ENCODE data around the gene CREB3.

The CREB3 gene

DNA sequence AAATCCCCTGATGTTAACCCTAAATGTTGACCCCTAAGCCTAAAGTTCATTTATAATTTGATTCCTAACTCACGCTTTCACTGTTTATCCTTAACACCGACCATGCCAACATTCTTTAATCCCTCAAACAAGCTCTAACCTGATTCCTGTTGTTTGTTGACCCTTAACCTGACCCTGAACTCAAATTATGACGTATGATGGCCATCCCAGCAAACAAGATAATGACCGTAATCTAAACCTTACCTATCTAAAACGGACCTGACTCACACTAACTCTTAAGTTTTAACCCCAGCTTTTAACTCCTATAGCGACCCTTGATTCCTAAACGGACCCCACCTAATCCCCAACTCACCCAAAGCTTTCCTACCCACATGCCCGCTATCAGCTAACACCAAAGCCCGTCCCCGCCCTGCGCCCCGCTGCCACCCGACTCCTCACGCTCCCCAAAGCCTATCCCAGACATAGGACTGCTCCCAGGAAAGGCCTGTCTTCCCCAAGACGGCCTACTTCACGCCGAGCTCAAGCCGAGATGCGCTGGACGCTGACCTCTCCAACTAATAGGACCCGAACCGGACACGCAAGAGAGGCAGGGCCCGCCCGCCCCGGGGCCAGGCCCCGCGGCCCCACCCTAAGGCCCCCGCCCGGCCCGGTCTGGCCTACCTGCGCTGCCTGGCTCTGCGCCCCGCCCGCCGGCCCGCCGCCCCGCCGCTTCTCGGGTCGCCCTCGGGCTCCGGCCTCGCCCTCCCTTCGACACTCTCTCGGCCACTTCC, 866 bp upstream of the CREB3 start:
- Histone ChIP-seq H3F3A (ENCODE audit: control insufficient read depth, insufficient read depth) (peaks cover 19% of the 10 kb centered on the region), H3K27me3 (ENCODE audit: control insufficient read depth, low read length) (no peaks in the 10 kb centered on the region), H3K4me3 (ENCODE audit: low read length) (peak overlapping the region; percentile 84), H3K9me2 (replicated peaks; ENCODE audit: control insufficient read depth, low read length) (no peaks in the 10 kb centered on the region), H4K20me1 (ENCODE audit: control insufficient read depth, insufficient read depth, low read depth, low read length) (peaks cover 30% of the 10 kb centered on the region), H3K9me3 (ENCODE audit: control insufficient read depth, insufficient read depth, low read length) (no peaks in the 10 kb centered on the region), H3K4me2 (ENCODE audit: low read length) (peak overlapping the region; percentile 94), H3K27ac (ENCODE audit: low read depth, low read length) (peak overlapping the region; percentile 72), H3K4me1 (ENCODE audit: control insufficient read depth, low read length) (peaks cover 65% of the 10 kb centered on the region), H3K36me3 (ENCODE audit: control insufficient read depth, low read length) (peaks cover 40% of the 10 kb centered on the region), H3K79me2 (ENCODE audit: control insufficient read depth, low read length) (peaks cover 64% of the 10 kb centered on the region)
- TF ChIP-seq EZH2phosphoT487 (IDR thresholded peaks at IDR 0.05; ENCODE audit: borderline replicate concordance, low read length) (no peak), CTCF (IDR thresholded peaks at IDR 0.05; ENCODE audit: low read depth, low read length, poor library complexity, severe bottlenecking) (no peak)

DNA sequence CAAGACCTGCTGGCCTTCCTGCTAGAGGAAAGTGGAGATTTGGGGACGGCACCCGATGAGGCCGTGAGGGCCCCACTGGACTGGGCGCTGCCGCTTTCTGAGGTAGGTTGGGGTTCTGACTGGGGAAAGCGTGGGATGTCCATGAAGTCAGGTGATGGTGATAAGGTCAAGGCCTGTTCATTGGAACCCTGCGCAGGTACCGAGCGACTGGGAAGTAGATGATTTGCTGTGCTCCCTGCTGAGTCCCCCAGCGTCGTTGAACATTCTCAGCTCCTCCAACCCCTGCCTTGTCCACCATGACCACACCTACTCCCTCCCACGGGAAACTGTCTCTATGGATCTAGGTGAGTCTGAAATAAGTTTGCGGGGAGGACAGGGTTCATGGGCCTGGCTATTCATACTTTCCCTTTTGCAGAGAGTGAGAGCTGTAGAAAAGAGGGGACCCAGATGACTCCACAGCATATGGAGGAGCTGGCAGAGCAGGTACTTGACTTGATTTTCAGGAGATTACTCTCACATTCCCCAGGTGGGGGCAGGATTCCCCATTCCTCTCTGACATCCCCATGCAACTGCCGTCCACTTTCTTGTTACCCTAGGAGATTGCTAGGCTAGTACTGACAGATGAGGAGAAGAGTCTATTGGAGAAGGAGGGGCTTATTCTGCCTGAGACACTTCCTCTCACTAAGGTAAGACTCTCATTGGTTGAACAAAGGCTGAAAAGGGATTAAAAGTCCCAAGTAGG, 505 bp downstream of the CREB3 start:
- Histone ChIP-seq H3K9me2 (replicated peaks; ENCODE audit: control insufficient read depth, low read length) (no peaks in the 10 kb centered on the region), H3K36me3 (ENCODE audit: control insufficient read depth, low read length) (peaks cover 44% of the 10 kb centered on the region), H3K79me2 (ENCODE audit: control insufficient read depth, low read length) (peaks cover 51% of the 10 kb centered on the region), H3K4me3 (ENCODE audit: low read length) (peak overlapping the region; percentile 84), H3K9me3 (ENCODE audit: control insufficient read depth, insufficient read depth, low read length) (no peaks in the 10 kb centered on the region), H3F3A (ENCODE audit: control insufficient read depth, insufficient read depth) (peaks cover 19% of the 10 kb centered on the region), H3K27ac (ENCODE audit: low read depth, low read length) (peak overlapping the region; percentile 72), H3K4me1 (ENCODE audit: control insufficient read depth, low read length) (peaks cover 51% of the 10 kb centered on the region), H4K20me1 (ENCODE audit: control insufficient read depth, insufficient read depth, low read depth, low read length) (peaks cover 24% of the 10 kb centered on the region), H3K27me3 (ENCODE audit: control insufficient read depth, low read length) (no peaks in the 10 kb centered on the region), H3K4me2 (ENCODE audit: low read length) (peak overlapping the region; percentile 94)
- TF ChIP-seq CTCF (IDR thresholded peaks at IDR 0.05; ENCODE audit: low read depth, low read length, poor library complexity, severe bottlenecking) = peak; percentile 21
- TF ChIP-seq EZH2phosphoT487 (IDR thresholded peaks at IDR 0.05; ENCODE audit: borderline replicate concordance, low read length) = no peak

DNA sequence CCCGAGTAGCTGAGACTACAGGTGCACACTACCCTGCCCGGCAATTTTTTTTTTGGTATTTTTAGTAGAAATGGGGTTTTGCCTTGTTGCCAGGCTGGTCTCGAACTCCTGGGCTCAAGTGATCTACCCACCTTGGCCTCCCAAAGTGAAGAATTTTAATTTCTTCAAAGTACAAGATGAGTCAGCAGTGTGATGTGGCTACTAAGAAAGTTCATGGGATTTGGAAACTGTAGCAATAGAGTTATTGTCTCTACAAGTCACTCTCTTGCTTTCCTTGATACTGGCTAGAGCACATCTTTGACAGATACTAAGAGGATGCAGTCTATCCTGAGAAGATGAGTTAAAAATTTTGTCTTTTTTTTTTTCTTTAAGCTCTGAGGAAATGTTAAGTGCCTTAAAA, 1.6 kb downstream of the CREB3 start:
- Histone ChIP-seq H3K4me3 (ENCODE audit: low read length) (no peak overlapping the region), H3K9me2 (replicated peaks; ENCODE audit: control insufficient read depth, low read length) (no peaks in the 10 kb centered on the region), H3K9me3 (ENCODE audit: control insufficient read depth, insufficient read depth, low read length) (no peaks in the 10 kb centered on the region), H3K27ac (ENCODE audit: low read depth, low read length) (no peak overlapping the region), H3K27me3 (ENCODE audit: control insufficient read depth, low read length) (no peaks in the 10 kb centered on the region), H4K20me1 (ENCODE audit: control insufficient read depth, insufficient read depth, low read depth, low read length) (peaks cover 15% of the 10 kb centered on the region; the same call in 1 of the 2 replicates), H3K36me3 (ENCODE audit: control insufficient read depth, low read length) (peaks cover 48% of the 10 kb centered on the region), H3F3A (ENCODE audit: control insufficient read depth, insufficient read depth) (peaks cover 12% of the 10 kb centered on the region), H3K4me1 (ENCODE audit: control insufficient read depth, low read length) (peaks cover 40% of the 10 kb centered on the region), H3K79me2 (ENCODE audit: control insufficient read depth, low read length) (peaks cover 40% of the 10 kb centered on the region), H3K4me2 (ENCODE audit: low read length) (peak overlapping the region; percentile 94)
- TF ChIP-seq CTCF (IDR thresholded peaks at IDR 0.05; ENCODE audit: low read depth, low read length, poor library complexity, severe bottlenecking) (no peak), EZH2phosphoT487 (IDR thresholded peaks at IDR 0.05; ENCODE audit: borderline replicate concordance, low read length) (no peak)
